ENCODE data around the gene WDR93. TPM values are rescaled to one million over a fixed set of nuclear protein-coding genes. Genes with fewer than 3 reads are reported as not detected.
"Not testable (repeated sequence)": the region's sequence is repeated elsewhere in the genome, so short reads cannot be mapped to it uniquely, and the experiment has no call there.

The WDR93 gene
- total RNA-seq, 2 experiments from 2014 or later, result 0.11 TPM; not detected in 1

DNA sequence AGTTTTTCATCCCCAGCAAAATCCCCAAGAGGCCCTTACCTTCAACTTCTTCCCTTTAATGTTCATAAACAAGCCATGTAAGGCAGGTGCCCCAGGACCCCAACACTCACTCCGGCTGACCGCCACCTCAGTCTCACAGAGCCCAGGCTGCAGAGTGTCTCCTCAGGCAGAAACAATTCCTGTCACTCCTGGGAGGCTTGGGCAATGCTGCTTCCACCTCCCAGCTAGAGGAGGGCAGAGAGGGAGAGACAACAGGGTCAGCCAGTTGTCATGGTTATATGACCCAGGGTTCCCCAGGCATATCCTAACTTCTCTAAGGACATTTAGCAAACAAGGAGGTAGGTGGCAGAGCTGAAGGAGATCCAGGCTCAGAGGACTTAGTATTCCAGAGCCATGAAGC, 11.4 kb upstream of the WDR93 start, which contains the start of gene PLIN1:
Gene PLIN1 (minus strand): TSS at position 156 of the 400 bp plus-strand sequence. CDS start 1,878 bp downstream, outside the sequence.
- CTCF ChIA-PET, result interaction anchor here (1.4 kb wide), 1 partner anchor 32 kb away, joined by 4 read pairs; no protein-coding TSS in a partner anchor
- POLR2A ChIA-PET, result no interaction called here

GRCh38 chr15:89680282-89680873, 10.2 kb upstream of the WDR93 start:
- ChIA-PET CTCF (no interaction called here), POLR2A (no interaction called here)

DNA sequence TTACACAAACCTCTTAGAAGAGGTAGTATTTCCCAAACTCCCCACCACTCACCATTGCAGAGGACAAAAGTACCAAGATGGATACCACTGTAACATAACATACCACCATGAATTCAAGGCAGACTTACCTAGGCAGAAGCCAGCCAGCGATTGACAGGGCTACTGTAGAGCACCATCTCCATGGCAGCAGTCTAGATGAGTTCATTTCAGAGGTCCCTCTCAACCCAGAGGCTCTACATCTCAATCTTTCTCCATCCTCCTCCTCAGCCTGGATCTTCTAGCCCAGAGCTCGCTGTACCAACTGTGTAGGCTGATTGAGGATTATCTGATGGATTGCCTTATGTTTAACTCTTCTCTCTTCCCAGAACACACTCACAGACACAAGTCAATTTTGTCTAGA, 9.5 kb upstream of the WDR93 start:
- ChIA-PET CTCF (no interaction called here), POLR2A (no interaction called here)

GRCh38 chr15:89685995-89686394, 4.6 kb upstream of the WDR93 start:
- POLR2A ChIA-PET, result no interaction called here
- CTCF ChIA-PET, result no interaction called here

DNA sequence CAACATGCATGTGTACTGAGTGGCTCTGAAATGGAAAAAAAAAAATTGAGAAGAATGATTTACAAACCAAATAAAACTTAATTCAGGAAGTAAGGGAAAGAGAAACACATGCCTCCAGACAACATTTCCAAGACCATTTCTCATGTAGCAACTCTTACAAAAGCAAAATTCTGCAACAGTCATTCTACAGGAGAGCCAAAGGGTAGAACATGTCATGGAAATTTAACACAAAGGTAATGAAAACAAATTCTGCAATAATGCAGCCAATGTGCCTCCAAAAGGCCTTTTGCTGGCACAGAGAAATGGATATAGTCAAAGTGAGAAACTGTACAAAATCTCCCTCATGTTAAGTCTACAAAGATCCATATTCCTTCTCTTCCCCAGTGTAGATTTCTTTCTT, 4.1 kb upstream of the WDR93 start:
- CTCF ChIA-PET, result no interaction called here

GRCh38 chr15:89689930-89690275, 708 bp upstream of the WDR93 start:
- CTCF ChIA-PET, POLR2A ChIA-PET: not testable (repeated sequence)

More for the DNA sequence above, 4.1 kb upstream of the WDR93 start:
- POLR2A ChIA-PET, result interaction anchor here (0.7 kb wide), 1 partner anchor 139 kb away, joined by 3 read pairs; no protein-coding TSS in a partner anchor

- POLR2A ChIA-PET, result no interaction called here
- CTCF ChIA-PET, result no interaction called here
Observed at GRCh38 chr15:89693091-89693490, 2.5 kb downstream of the WDR93 start.

DNA sequence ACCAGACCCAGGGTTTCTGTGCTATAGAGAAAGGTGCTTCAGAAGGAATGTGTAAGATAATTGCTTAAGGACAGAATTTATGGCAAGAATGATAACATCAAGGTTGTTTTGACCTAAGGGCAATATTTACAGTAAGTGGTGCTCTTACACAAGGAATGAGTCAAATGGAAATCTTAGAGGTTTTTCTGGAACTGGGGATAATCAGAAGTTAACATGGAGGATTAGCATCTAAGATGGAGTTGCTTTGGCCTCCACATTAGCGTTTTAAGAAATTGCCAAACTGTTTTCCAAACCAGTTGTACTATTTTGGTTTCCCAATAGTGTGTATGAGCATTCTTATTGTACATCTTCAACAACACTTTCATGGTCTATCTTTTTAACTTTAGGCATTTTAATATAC, 3.1 kb downstream of the WDR93 start:
- POLR2A ChIA-PET, result no interaction called here
- CTCF ChIA-PET, result no interaction called here

GRCh38 chr15:89695198-89695597, 4.6 kb downstream of the WDR93 start:
- POLR2A ChIA-PET, result interaction anchor here (0.7 kb wide), 1 partner anchor 163 kb away, joined by 9 read pairs; no protein-coding TSS in a partner anchor

DNA sequence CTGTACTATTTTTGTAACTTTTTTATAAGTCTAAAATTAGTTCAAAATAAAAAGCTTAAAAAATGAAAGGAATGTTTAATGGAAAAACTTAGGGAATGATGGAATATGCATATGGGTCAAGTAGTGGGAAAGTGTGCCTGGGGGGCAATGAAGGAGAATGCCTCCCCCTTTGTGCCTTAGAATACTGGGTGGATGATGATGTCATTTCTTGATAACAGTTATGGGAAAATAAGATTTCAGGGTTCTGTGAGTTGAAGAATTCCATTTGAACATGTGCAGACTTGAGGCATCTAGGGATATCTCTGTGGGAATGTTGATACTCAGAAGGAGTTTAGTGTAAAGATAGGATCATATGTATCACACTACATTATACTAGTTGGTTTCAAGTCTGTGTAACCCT, 13.8 kb downstream of the WDR93 start:
- POLR2A ChIA-PET, result no interaction called here
- CTCF ChIA-PET, result no interaction called here

More at GRCh38 chr15:89695198-89695597, 4.6 kb downstream of the WDR93 start:
- CTCF ChIA-PET, result no interaction called here

DNA sequence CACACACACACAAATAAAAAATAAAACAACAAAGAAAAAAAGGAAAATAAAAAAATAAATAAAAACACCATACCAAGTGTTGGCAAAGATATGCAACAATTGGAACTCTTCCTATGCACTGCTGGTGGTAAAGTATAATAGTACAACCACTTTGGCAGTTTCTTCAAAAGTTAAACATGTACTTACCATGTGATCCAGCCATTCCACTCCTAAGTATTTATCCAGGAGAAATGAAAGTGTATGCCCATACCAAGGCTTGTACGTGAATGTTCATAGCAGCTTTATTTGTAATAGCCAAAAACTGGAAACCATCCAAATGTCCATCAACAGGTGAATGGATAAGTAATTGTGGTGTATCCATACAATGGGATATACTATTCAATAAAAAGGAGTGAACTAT, 17.0 kb downstream of the WDR93 start:
- ChIA-PET CTCF (no interaction called here), POLR2A (no interaction called here)

- ChIA-PET CTCF (no interaction called here), POLR2A (no interaction called here)
Observed at GRCh38 chr15:89714775-89715174, 24.2 kb downstream of the WDR93 start.

DNA sequence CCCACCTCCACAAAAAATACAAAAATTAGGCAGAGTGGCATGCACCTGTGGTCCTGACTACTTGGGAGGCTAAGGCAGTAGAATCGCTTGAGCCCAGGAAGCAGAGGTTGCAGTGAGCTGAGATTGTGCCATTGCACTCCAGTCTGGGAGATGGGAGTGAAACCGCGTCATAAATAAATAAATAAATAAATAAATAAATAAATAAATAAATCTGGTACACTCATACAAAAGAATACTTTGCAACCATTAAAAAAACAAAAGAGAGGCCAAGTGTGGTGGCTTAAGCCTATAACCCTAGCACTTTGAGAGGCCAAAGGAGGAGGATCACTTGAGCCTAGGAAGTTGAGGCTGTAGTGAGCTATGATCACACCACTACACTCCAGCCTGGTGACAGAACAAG, 32.4 kb downstream of the WDR93 start:
- ChIA-PET POLR2A (no interaction called here), CTCF (no interaction called here)

GRCh38 chr15:89724621-89725020, 34.0 kb downstream of the WDR93 start:
- CTCF ChIA-PET, result no interaction called here
- POLR2A ChIA-PET, result no interaction called here

DNA sequence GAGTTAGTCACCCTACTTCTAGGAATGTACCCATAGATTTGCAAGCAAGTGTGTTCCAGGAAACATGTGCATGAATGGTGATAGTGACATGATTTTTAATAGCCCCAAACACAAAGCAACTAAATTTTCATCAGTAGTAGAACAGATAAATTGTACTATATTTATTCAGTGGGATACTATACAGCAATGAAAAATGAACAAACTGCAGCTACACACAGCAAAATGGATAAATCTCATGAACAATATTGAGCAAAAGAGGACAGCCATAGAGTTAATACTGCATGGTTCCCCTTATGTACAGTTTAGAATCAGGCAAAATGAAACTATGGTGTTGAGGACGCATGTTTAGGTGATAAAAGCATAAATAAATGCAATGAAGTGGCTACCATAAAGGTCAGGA, 34.5 kb downstream of the WDR93 start:
- ChIA-PET CTCF (no interaction called here), POLR2A (no interaction called here)

DNA sequence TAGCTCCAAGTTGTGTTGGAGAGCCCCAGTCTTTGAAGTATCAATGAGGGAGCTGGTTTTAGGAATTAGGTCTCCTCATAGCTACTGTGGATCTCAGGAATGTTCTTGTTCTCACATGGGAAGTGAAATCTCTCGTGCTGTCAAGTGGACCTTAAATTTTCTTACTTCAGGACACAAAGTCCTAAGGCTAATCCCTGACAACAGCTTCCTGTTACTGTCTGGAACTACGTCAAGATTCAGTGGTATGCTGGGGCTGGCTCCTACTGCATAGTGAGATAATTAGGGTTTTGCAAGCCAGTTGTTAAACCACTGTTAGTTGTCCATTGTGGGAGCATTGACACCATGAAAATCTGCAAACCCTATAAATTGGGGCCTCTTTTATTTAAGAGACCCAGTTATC, 37.6 kb downstream of the WDR93 start:
- CTCF ChIA-PET, result interaction anchor here (3.4 kb wide), 1 partner anchor 12 kb away, joined by 12 read pairs; no protein-coding TSS in a partner anchor
- POLR2A ChIA-PET, result no interaction called here

DNA sequence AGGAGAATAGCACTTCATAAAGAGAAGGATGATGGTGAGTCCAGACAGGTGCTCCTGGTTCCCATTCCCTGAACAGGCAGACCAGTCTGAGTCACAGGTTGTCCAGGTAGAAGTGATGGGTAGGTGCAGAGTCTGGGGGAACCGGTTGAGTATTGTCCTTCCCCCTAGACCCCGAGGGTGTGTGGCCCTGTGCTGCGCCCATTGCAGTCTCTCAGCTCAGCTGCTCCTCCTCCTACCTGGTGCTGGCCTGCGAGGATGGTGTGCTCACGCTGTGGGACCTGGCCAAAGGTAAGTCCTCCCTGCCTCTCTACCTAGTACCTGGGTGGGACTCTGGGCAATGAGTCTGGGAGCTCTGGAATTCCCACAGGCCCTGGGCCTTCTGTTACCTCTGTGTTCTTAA, 40.7 kb downstream of the WDR93 start:
- ChIA-PET POLR2A (no interaction called here), CTCF (no interaction called here)

DNA sequence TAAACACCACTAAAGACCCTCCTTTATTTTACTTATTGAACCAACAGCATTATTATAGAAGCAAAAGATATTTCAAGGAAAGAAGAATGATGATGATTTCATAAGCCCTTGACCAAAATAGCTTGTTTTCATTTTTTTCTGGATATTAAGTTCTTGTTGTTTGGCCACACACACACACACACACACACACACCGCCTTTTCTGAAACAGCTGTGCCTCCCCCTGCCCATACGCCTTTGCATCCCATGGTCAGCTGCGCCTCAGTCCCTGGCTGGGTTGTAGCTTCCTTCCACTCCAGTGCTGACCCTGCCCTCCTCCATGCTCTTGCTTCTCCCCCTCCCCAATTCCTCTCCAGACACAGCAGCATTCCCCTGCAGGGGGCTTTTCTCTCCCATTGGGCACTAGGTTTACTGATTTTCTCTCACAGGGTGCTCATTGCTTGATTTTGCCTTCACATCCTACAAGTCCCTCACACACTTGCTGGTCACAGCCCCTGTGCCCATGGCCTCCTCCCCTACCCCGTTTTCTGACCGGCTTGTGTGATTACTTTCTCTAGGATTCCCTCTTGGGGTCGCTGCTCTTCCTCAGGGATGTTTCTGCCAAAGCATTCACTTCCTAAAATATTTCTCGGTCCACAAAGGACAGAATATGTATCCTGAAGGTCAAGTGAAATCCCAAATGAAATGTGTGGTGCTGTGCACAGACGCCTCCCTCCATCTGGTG, 42.0 kb downstream of the WDR93 start:
- CTCF ChIA-PET, result no interaction called here
- POLR2A ChIA-PET, result no interaction called here

DNA sequence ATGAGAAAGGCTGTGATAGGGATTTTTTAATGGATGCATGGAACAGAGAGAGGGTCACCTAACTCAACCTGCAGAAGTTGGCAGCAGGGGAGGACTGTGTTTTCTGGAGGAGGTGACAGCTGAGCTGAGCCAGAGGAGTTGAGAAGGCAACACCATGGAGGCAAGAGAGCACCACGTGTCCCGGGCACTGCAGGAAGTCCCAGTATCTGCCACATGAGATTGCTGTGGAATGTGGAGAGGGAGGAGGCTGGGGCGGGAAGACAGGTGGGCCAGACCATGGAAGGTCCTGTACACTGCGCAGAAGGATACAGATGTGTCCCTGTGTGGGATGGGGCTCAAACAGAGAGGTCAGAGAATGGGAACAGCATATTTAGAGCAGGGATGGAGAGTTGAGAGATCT, 45.2 kb downstream of the WDR93 start:
- CTCF ChIA-PET, result no interaction called here

DNA sequence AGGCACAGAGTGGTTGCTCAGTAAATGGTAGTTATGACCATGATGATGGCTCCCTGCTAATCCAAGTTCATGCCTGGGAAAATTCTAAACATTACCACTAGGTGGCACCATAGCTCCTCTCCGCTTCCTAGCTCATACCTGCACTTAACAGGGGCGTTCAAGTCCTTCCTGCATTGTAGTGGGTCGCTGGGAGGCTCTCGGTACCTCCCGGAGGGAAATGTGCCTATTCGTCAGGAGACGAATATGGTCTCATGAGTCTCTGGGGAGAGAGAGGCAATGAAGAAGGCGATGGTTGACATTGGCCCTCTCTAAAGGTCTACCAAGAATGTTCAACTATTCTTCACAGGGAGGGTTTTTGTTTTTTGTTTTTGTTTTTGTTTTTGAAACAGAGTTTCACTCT, 49.5 kb downstream of the WDR93 start:
- ChIA-PET POLR2A (no interaction called here), CTCF (interaction anchor here (0.6 to 2.0 kb wide), 7 partner anchors 11 to 348 kb away, joined by 3 to 12 read pairs (median 3); partner anchors contain the start of gene MESP1)

More for the DNA sequence above, 45.2 kb downstream of the WDR93 start:
- POLR2A ChIA-PET, result no interaction called here

DNA sequence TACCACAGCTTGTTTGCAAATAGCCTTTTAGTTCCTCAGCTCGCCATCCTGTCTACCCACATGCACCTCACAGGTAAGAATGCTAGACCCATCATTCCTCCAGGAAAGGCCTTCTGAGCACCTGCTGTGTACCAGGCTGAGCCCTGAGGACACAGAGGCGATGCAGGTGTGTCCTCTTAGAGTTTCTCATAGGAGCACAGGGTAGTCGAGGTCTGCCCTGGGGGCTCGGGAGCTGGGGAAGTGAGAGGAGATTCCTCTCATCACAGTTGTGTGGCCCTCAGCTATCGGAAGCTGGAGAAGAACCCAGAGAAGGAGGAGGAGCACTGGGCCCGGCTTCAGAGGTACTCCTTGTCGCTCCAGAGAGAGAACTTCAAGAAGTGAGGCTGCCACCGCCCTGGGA, 52.4 kb downstream of the WDR93 start:
- POLR2A ChIA-PET, result no interaction called here
- CTCF ChIA-PET, result interaction anchor here (0.6 kb wide), 1 partner anchor 246 kb away, joined by 3 read pairs; no protein-coding TSS in a partner anchor

- POLR2A ChIA-PET, result no interaction called here
- CTCF ChIA-PET, result interaction anchor here (0.6 kb wide), 1 partner anchor 246 kb away, joined by 3 read pairs; no protein-coding TSS in a partner anchor
Observed at GRCh38 chr15:89743594-89743993, 53.0 kb downstream of the WDR93 start.
